OCI-LY1 (cell line): ENCODE data around the gene MTSS2.

ENCODE experiments used
- H2AFZ ChIP-seq: fragments of 200-600 bp; sonication (generic), shearing (Covaris generic); 2 replicates; pipeline ENCODE4 v1.6.0; 2014; ENCODE audit warnings: antibody characterized with exemption, mild to moderate bottlenecking, low read length
- H3F3A ChIP-seq: fragments of 200-600 bp; sonication (generic), shearing (Covaris generic); 2 replicates; pipeline ENCODE4 v1.6.0; 2014; ENCODE audit warnings: mild to moderate bottlenecking, antibody characterized with exemption, low read length, moderate library complexity; ENCODE audit not compliant: insufficient read depth
- H3K27ac ChIP-seq: fragments of 200-600 bp; sonication (generic); 2 replicates; pipeline ENCODE4 v1.5.1; 2014; ENCODE audit warnings: low read length, mixed run types, mild to moderate bottlenecking, low read depth; ENCODE audit not compliant: poor library complexity, severe bottlenecking
- H3K27me3 ChIP-seq: fragments of 200-600 bp; sonication (generic); 2 replicates; pipeline ENCODE4 v1.6.0; 2014; ENCODE audit warnings: antibody characterized with exemption, mild to moderate bottlenecking, low read length, moderate library complexity; ENCODE audit not compliant: insufficient read depth
- H3K36me3 ChIP-seq: fragments of 200-600 bp; sonication (generic); 2 replicates; pipeline ENCODE4 v1.6.1; 2014; ENCODE audit warnings: mild to moderate bottlenecking, antibody characterized with exemption, low read length, moderate library complexity, mixed read lengths; ENCODE audit not compliant: insufficient read depth
- H3K4me1 ChIP-seq: fragments of 200-600 bp; sonication (generic); 2 replicates; pipeline ENCODE4 v1.5.1; 2014; ENCODE audit warnings: mild to moderate bottlenecking, low read length, moderate library complexity; ENCODE audit not compliant: insufficient read depth, severe bottlenecking
- H3K4me2 ChIP-seq: fragments of 200-600 bp; sonication (generic), shearing (Covaris generic); 2 replicates; pipeline ENCODE4 v1.6.1; 2014; ENCODE audit warnings: low read length
- H3K4me3 ChIP-seq: fragments of 200-600 bp; sonication (generic); 2 replicates; pipeline ENCODE4 v1.5.1; 2014; ENCODE audit warnings: low read length, low read depth, mild to moderate bottlenecking, mixed read lengths; ENCODE audit not compliant: poor library complexity, severe bottlenecking
- H3K79me2 ChIP-seq: fragments of 200-600 bp; shearing (Covaris generic); 2 replicates; pipeline ENCODE4 v1.6.1; 2016; ENCODE audit warnings: mixed run types, low read length, mixed read lengths; ENCODE audit not compliant: insufficient read depth
- H3K9ac ChIP-seq: fragments of 200-600 bp; sonication (generic), shearing (Covaris generic); 2 replicates; pipeline ENCODE4 v1.6.1; 2014; ENCODE audit warnings: mild to moderate bottlenecking, low read length, mixed read lengths
- H3K9me2 ChIP-seq: fragments of 200-600 bp; sonication (generic), shearing (Covaris generic); 2 replicates; pipeline ENCODE4 v1.6.1; 2014; ENCODE audit warnings: low read depth, mild to moderate bottlenecking, low read length, mixed read lengths
- H3K9me3 ChIP-seq: fragments of 200-600 bp; shearing (Covaris generic); 2 replicates; pipeline ENCODE4 v1.6.1; 2014; ENCODE audit warnings: low read length, mixed read lengths
- H4K20me1 ChIP-seq: fragments of 200-600 bp; sonication (generic), shearing (Covaris generic); 2 replicates; pipeline ENCODE4 v1.6.0; 2016; ENCODE audit warnings: mild to moderate bottlenecking, low read length; ENCODE audit not compliant: insufficient read depth
- EZH2 ChIP-seq: fragments of 200-600 bp; sonication (generic), shearing (Covaris generic); IDR thresholded peaks from 2 replicates; pipeline ENCODE4 v1.8.0; 2017; ENCODE audit warnings: borderline replicate concordance, mixed run types, mild to moderate bottlenecking, antibody characterized with exemption, low read length, moderate library complexity, mixed read lengths
- TF ChIP-seq, protein P1 (sequence below): fragments of 200-600 bp; sonication (generic), shearing (Covaris generic); IDR thresholded peaks from 2 replicates; pipeline ENCODE4 v1.5.1; 2017; ENCODE audit warnings: mild to moderate bottlenecking, antibody characterized with exemption, low read length, moderate library complexity, mixed read lengths

MTSS2 gene

DNA sequence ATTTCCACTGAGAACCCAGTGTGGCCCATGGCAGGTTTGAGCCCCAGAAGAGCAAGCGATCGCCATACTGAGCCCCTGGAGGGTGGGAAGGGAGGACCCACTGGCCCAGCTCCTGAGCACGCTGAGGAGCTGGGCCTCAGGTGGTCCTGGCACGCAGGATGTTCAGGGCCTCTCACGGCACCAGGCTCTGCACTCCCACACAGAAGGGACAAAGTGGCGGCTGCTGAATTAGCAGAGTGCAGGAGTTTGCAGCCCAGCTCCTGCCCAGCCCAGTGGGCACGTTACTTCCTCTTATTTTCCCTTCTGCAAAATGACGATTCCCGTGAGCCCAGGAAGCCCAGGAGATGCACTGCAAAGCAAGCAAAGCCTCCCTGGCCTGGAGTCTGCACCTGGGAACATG is 42.3 kb upstream of the MTSS2 start:
- Histone ChIP-seq H3K9ac (no peak overlapping the region), H3K9me2 (no peaks in the 10 kb centered on the region), H3K79me2 (no peaks in the 10 kb centered on the region), H2AFZ (no peak overlapping the region), H3K4me2 (no peak overlapping the region), H3F3A (no peaks in the 10 kb centered on the region), H4K20me1 (no peaks in the 10 kb centered on the region), H3K9me3 (no peaks in the 10 kb centered on the region), H3K27me3 (no peaks in the 10 kb centered on the region), H3K4me1 (no peaks in the 10 kb centered on the region), H3K27ac (no peak overlapping the region), H3K36me3 (peaks cover 11% of the 10 kb centered on the region; the same call in 1 of the 2 replicates), H3K4me3 (no peak overlapping the region)
- no peak for TF ChIP-seq EZH2
- TF ChIP-seq, protein P1, sequence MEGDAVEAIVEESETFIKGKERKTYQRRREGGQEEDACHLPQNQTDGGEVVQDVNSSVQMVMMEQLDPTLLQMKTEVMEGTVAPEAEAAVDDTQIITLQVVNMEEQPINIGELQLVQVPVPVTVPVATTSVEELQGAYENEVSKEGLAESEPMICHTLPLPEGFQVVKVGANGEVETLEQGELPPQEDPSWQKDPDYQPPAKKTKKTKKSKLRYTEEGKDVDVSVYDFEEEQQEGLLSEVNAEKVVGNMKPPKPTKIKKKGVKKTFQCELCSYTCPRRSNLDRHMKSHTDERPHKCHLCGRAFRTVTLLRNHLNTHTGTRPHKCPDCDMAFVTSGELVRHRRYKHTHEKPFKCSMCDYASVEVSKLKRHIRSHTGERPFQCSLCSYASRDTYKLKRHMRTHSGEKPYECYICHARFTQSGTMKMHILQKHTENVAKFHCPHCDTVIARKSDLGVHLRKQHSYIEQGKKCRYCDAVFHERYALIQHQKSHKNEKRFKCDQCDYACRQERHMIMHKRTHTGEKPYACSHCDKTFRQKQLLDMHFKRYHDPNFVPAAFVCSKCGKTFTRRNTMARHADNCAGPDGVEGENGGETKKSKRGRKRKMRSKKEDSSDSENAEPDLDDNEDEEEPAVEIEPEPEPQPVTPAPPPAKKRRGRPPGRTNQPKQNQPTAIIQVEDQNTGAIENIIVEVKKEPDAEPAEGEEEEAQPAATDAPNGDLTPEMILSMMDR, result no peak

DNA sequence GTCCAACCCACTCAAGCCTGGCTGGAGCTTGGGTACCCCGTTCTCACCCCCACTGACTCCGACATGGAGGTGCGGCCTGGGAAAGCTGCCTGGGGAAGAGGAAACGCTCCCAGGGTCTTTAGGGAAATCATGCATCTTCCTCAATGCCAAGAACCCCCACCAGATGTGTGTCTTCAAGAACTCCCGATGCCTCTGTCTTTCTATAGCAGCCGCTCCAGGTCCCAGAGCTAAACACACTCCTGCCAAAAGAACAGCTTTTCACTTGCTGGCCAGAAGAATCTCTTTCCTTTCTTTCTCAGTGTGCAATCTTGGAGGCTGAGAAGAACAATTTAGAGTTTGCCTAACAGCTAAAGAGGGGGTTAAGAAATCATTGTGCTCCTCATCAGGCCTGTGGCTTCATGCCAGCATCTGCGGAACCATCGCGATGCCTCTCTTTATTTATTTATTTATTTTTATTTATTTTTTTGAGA is 41.1 kb upstream of the MTSS2 start:
- Histone ChIP-seq H3K27ac (no peak overlapping the region), H3K79me2 (no peaks in the 10 kb centered on the region), H3K9me3 (no peaks in the 10 kb centered on the region), H3F3A (no peaks in the 10 kb centered on the region), H2AFZ (no peak overlapping the region), H3K9me2 (no peaks in the 10 kb centered on the region), H3K36me3 (peaks cover 11% of the 10 kb centered on the region; the same call in 1 of the 2 replicates), H3K4me3 (no peak overlapping the region), H3K4me2 (no peak overlapping the region), H3K4me1 (no peaks in the 10 kb centered on the region), H3K27me3 (no peaks in the 10 kb centered on the region), H3K9ac (no peak overlapping the region), H4K20me1 (no peaks in the 10 kb centered on the region)
- TF ChIP-seq EZH2, result no peak
- TF ChIP-seq, protein P1, result no peak

DNA sequence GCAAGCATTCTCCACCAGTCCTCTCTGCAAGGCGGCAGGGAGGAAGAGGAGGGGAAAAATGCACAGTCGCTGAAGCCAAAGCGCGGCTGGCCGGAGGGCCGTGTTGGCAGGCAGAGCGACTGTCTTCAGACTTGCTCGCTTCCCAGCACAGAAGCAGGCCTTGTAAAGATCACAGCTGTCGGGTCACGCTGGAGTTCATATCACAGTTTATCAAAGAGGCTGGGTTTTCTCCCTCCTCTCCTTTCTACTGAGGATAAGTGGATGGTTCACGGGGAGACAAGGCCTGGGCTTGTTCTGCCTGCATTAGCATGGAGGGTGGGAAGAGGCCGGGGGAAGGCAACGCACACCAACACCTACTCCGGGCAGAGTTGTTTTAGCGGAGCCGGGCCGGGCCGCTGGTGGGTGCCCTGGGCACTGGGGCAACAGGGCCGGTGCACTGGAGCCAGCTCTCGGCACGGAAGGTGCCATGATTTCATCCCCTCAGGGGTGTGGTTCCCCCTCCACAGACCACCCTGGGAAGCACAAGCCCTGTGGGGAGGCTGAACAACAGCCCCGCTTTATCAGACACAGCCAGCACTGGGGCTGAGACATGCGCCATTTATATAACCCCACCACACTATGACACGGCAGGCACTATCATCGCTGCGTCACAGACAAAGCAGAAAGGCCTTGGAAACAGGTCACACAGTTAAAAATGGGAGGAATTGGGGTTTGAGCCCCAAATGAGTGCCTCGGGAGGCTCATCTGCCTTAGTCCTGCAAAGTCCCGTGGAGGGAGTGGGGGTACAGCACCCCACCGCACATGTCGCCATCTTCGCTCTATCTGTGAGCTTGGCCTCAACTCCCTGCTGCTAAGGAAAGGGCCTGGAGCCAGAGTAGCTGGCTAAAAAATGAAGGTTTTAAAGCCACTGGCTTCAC is 40.3 kb upstream of the MTSS2 start:
- Histone ChIP-seq H3K27ac (no peak overlapping the region), H3K79me2 (no peaks in the 10 kb centered on the region), H3K36me3 (peaks cover 9% of the 10 kb centered on the region; the same call in 1 of the 2 replicates)

More for the DNA sequence above, 40.3 kb upstream of the MTSS2 start:
- no peaks in the 10 kb centered on the region for H3K27me3 ChIP-seq
- H3F3A ChIP-seq, result no peaks in the 10 kb centered on the region
- no peaks in the 10 kb centered on the region for H4K20me1 ChIP-seq
- no peaks in the 10 kb centered on the region for H3K9me2 ChIP-seq
- TF ChIP-seq, protein P1, result no peak
- TF ChIP-seq EZH2, result no peak
- no peak overlapping the region for H3K4me3 ChIP-seq
- no peaks in the 10 kb centered on the region for H3K4me1 ChIP-seq
- no peaks in the 10 kb centered on the region for H3K9me3 ChIP-seq
- no peak overlapping the region for H2AFZ ChIP-seq
- no peak overlapping the region for H3K4me2 ChIP-seq
- no peak overlapping the region for H3K9ac ChIP-seq
